H9 (cell line): ENCODE results near the gene TRAF2. TPM values are rescaled to one million over a fixed set of nuclear protein-coding genes. Genes with fewer than 3 reads are reported as not detected.

Experiments
- DNase-seq: peaks from one replicate; pipeline ENCODE4 v3.0.0-alpha.2; 2017
- H2AFZ ChIP-seq: one replicate; pipeline ENCODE4 v1.6.1; 2013; ENCODE audit warnings: mild to moderate bottlenecking, low read length, control low read depth, moderate library complexity
- H2AK5ac ChIP-seq: 2 replicates; pipeline ENCODE4 v1.6.1; 2013; ENCODE audit warnings: low read length, control low read depth, mixed read lengths; ENCODE audit not compliant: insufficient read length
- H2BK120ac ChIP-seq: one replicate; pipeline ENCODE4 v1.6.1; 2013; ENCODE audit warnings: low read depth, mild to moderate bottlenecking, low read length, control low read depth, inconsistent platforms; ENCODE audit not compliant: poor library complexity, severe bottlenecking
- H2BK12ac ChIP-seq: 2 replicates; pipeline ENCODE4 v1.6.1; 2013; ENCODE audit warnings: low read length, control low read depth, mixed read lengths, low read depth; ENCODE audit not compliant: insufficient read length
- H2BK15ac ChIP-seq: 2 replicates; pipeline ENCODE4 v1.6.1; 2013; ENCODE audit warnings: low read depth, low read length, control low read depth
- H2BK20ac ChIP-seq: one replicate; pipeline ENCODE4 v1.6.1; 2013; ENCODE audit warnings: low read depth, mild to moderate bottlenecking, low read length, control low read depth, inconsistent platforms; ENCODE audit not compliant: poor library complexity, severe bottlenecking
- H2BK5ac ChIP-seq: 2 replicates; pipeline ENCODE4 v1.6.1; 2013; ENCODE audit warnings: low read length, control low read depth, mixed read lengths; ENCODE audit not compliant: insufficient read length
- H3K14ac ChIP-seq: 2 replicates; pipeline ENCODE4 v1.6.1; 2013; ENCODE audit warnings: low read length, control low read depth; ENCODE audit not compliant: insufficient read depth
- H3K18ac ChIP-seq: 2 replicates; pipeline ENCODE4 v1.6.1; 2013; ENCODE audit warnings: low read depth, mild to moderate bottlenecking, mixed read lengths, low read length, control low read depth; ENCODE audit not compliant: insufficient read length
- H3K23ac ChIP-seq: 2 replicates; pipeline ENCODE4 v1.6.1; 2013; ENCODE audit warnings: low read length, control low read depth, mixed read lengths, low read depth; ENCODE audit not compliant: insufficient read length
- H3K23me2 ChIP-seq: 2 replicates; pipeline ENCODE4 v1.6.1; 2013; ENCODE audit warnings: low read depth, mild to moderate bottlenecking, mixed read lengths, low read length, control low read depth; ENCODE audit not compliant: insufficient read length, poor library complexity, severe bottlenecking
- H3K27ac ChIP-seq: 2 replicates; pipeline ENCODE4 v1.5.1; 2013; ENCODE audit warnings: low read length, control low read depth, mixed read lengths, low read depth; ENCODE audit not compliant: insufficient read length
- H3K27me3 ChIP-seq: 2 replicates; pipeline ENCODE4 v1.6.1; 2013; ENCODE audit warnings: low read length, control low read depth, inconsistent platforms; ENCODE audit not compliant: insufficient read depth
- H3K4ac ChIP-seq: 2 replicates; pipeline ENCODE4 v1.6.1; 2013; ENCODE audit warnings: low read depth, mild to moderate bottlenecking, control low read depth, inconsistent platforms, low read length, moderate library complexity
- H3K4me1 ChIP-seq: 2 replicates; pipeline ENCODE4 v1.6.1; 2013; ENCODE audit warnings: low read length, control low read depth, inconsistent platforms; ENCODE audit not compliant: insufficient read depth
- H3K4me2 ChIP-seq: 2 replicates; pipeline ENCODE4 v1.6.1; 2013; ENCODE audit warnings: low read length, control low read depth, mixed read lengths; ENCODE audit not compliant: insufficient read length, insufficient read depth
- H3K56ac ChIP-seq: 2 replicates; pipeline ENCODE4 v1.6.1; 2013; ENCODE audit warnings: low read depth, mild to moderate bottlenecking, mixed read lengths, low read length, control low read depth; ENCODE audit not compliant: insufficient read length
- H3K79me1 ChIP-seq: 2 replicates; pipeline ENCODE4 v1.6.1; 2013; ENCODE audit warnings: low read depth, mild to moderate bottlenecking, moderate library complexity, low read length, control low read depth, inconsistent platforms; ENCODE audit not compliant: insufficient read depth, poor library complexity, severe bottlenecking
- H3K79me2 ChIP-seq: 2 replicates; pipeline ENCODE4 v1.6.1; 2013; ENCODE audit warnings: low read length, control low read depth, inconsistent platforms; ENCODE audit not compliant: insufficient read depth
- H3K9ac ChIP-seq: 2 replicates; pipeline ENCODE4 v1.6.1; 2013; ENCODE audit warnings: low read length, control low read depth, mixed read lengths; ENCODE audit not compliant: insufficient read length; ENCODE audit errors: extremely low read depth
- H3K9me3 ChIP-seq: one replicate; pipeline ENCODE4 v1.6.1; 2013; ENCODE audit warnings: low read depth, low read length, inconsistent platforms; ENCODE audit not compliant: control insufficient read depth
- H3T11ph ChIP-seq: one replicate; pipeline ENCODE4 v1.6.1; 2013; ENCODE audit warnings: mild to moderate bottlenecking, low read length, control low read depth, inconsistent platforms
- H4K20me1 ChIP-seq: one replicate; pipeline ENCODE4 v1.6.1; 2013; ENCODE audit not compliant: control insufficient read depth, insufficient read length, insufficient read depth
- H4K5ac ChIP-seq: 2 replicates; pipeline ENCODE4 v1.6.1; 2013; ENCODE audit warnings: low read depth, mild to moderate bottlenecking, mixed read lengths, low read length, control low read depth; ENCODE audit not compliant: insufficient read length
- H4K8ac ChIP-seq: replicated peaks from 2 replicates; pipeline ENCODE4 v1.6.1; 2013; ENCODE audit warnings: low read length, control low read depth, mixed read lengths, low read depth; ENCODE audit not compliant: insufficient read length
- H4K91ac ChIP-seq: 2 replicates; pipeline ENCODE4 v1.6.1; 2013; ENCODE audit warnings: low read depth, mild to moderate bottlenecking, moderate library complexity, mixed read lengths, low read length, control low read depth; ENCODE audit not compliant: insufficient read length
- H3K27ac Mint-ChIP-seq, 3 experiments: 2 replicates in 2 of 3; 3 replicates in 1 of 3; pipeline ENCODE4 v1.8.0; 2020 to 2021; ENCODE audit warnings: mixed read lengths in 3 of 3, mild to moderate bottlenecking in 1 of 3, moderate library complexity in 1 of 3
- H3K27me3 Mint-ChIP-seq: 2 replicates; pipeline ENCODE4 v1.8.0; 2021; ENCODE audit warnings: low read depth, mild to moderate bottlenecking, moderate library complexity, mixed read lengths
- H3K36me3 Mint-ChIP-seq, 3 experiments: 2 replicates in 2 of 3; 3 replicates in 1 of 3; pipeline ENCODE4 v1.8.0; 2020 to 2021; ENCODE audit warnings: low read depth in 3 of 3, mixed read lengths in 3 of 3; ENCODE audit not compliant: insufficient read depth in 1 of 3
- H3K4me1 Mint-ChIP-seq, 2 experiments: 2 replicates each; pipeline ENCODE4 v1.8.0; 2020; ENCODE audit warnings: mixed read lengths in 2 of 2
- H3K4me3 Mint-ChIP-seq, 2 experiments: 2 replicates in 1 of 2; 3 replicates in 1 of 2; pipeline ENCODE4 v1.8.0; 2020 to 2021; ENCODE audit warnings: mild to moderate bottlenecking in 2 of 2, mixed read lengths in 2 of 2, moderate library complexity in 1 of 2
- H3K9me3 Mint-ChIP-seq, 2 experiments: 2 replicates in 1 of 2; 3 replicates in 1 of 2; pipeline ENCODE4 v1.8.0; 2020; ENCODE audit warnings: mild to moderate bottlenecking in 2 of 2, mixed read lengths in 2 of 2, moderate library complexity in 1 of 2
- CTCF ChIP-seq: fragments of 200-600 bp; sonication (generic); conservative IDR thresholded peaks from 3 replicates; pipeline ENCODE4 v1.8.0; 2021; ENCODE audit warnings: antibody characterized with exemption, mild to moderate bottlenecking
- WGBS: extraction: QIAGEN DNeasy Blood & Tissue Kit; methylation state at CpG from one replicate; pipeline ENCODE4 v1.1.7; 2013; ENCODE audit warnings: missing lambda C conversion rate, low lambda C conversion rate, mixed read lengths; ENCODE audit not compliant: insufficient read length; ENCODE audit errors: extremely low coverage; 5-methylcytosine and 5-hydroxymethylcytosine counted together
- total RNA-seq: library from RNA; stranded (reverse); gene quantifications from 2 replicates; pipeline ENCODE4 v1.2.1, GENCODE V29; 2021

TRAF2 gene
- total RNA-seq, 1 experiment from 2014 or later: 48.8 TPM

GRCh38 chr9:136936645-136937170 lies 50.4 kb downstream of the TRAF2 start:
- H3K9ac ChIP-seq: no peak overlapping the region
- no peak overlapping the region for H3K23ac ChIP-seq
- H3K4ac ChIP-seq: no peak overlapping the region
- Mint-ChIP-seq H3K27ac (peak overlapping the region; percentile 15 to 68 (median 47); a peak in 2 of 7 replicates), H3K4me3 (no peak overlapping the region), H3K36me3 (peaks cover 16 to 71% (median 46%) of the 10 kb centered on the region in 3 experiments), H3K9me3 (no peaks in the 10 kb centered on the region), H3K27me3 (peaks cover 3% of the 10 kb centered on the region; the same call in 1 of the 2 replicates), H3K4me1 (peaks cover 8 to 16% of the 10 kb centered on the region in 2 experiments)
- WGBS: no CpG with 5 or more reads among the region's 8 CpGs
- no peak overlapping the region for H2AFZ ChIP-seq
- H3K18ac ChIP-seq: no peak overlapping the region
- no peaks in the 10 kb centered on the region for H4K20me1 ChIP-seq
- H3K27me3 ChIP-seq: no peaks in the 10 kb centered on the region
- H3K56ac ChIP-seq: no peak overlapping the region
- H2AK5ac ChIP-seq: no peak overlapping the region
- no peak for DNase-seq
- no peak for TF ChIP-seq CTCF
- no peaks in the 10 kb centered on the region for H3K9me3 ChIP-seq
- no peaks in the 10 kb centered on the region for H3K79me2 ChIP-seq
- no peaks in the 10 kb centered on the region; the same call in 1 of the 2 replicates for H3K4me1 ChIP-seq
- no peak overlapping the region for H2BK15ac ChIP-seq
- no peak overlapping the region for H3K14ac ChIP-seq
- no peak overlapping the region for H2BK20ac ChIP-seq
- no peak overlapping the region for H4K5ac ChIP-seq
- no peaks in the 10 kb centered on the region for H3K79me1 ChIP-seq
- no peak overlapping the region for H4K91ac ChIP-seq
- no peak overlapping the region for H2BK12ac ChIP-seq
- no peak overlapping the region for H3T11ph ChIP-seq
- no peak overlapping the region for H3K4me2 ChIP-seq
- no peak overlapping the region for H2BK120ac ChIP-seq
- H3K27ac ChIP-seq: no peak overlapping the region
- H2BK5ac ChIP-seq: no peak overlapping the region
- no peak overlapping the region for H4K8ac ChIP-seq
- no peaks in the 10 kb centered on the region for H3K23me2 ChIP-seq
